Measurements from ENCODE around the gene SAMD8. TPM values are rescaled to one million over a fixed set of nuclear protein-coding genes. Genes with fewer than 3 reads are reported as not detected.
"Not testable (repeated sequence)": the region's sequence is repeated elsewhere in the genome, so short reads cannot be mapped to it uniquely, and the experiment has no call there.

Gene SAMD8
- polyA plus RNA-seq, 6 donors from 2014 or later: 11.9 to 20.1 (median 15.6) TPM

- DNase-seq: peak; percentile 61
- H3K36me3 Mint-ChIP-seq: no peaks in the 10 kb centered on the region
- H3K4me1 Mint-ChIP-seq: peaks cover 4 to 8% (median 4%) of the 10 kb centered on the region in 3 donors
- H3K27me3 Mint-ChIP-seq: no peaks in the 10 kb centered on the region
- ATAC-seq (ENCODE audit: low read depth in 2 of 2): peak; percentile 86 to 96
- peak overlapping the region in 5 of 6 donors; percentile 20 to 82 (median 47) for H3K27ac Mint-ChIP-seq
- H3K4me3 Mint-ChIP-seq: no peak overlapping the region
- H3K9me3 Mint-ChIP-seq: no peaks in the 10 kb centered on the region
Measured at GRCh38 chr10:75187961-75188426, 76.5 kb downstream of the SAMD8 start.

- ATAC-seq (ENCODE audit: low read depth in 2 of 2): not testable (repeated sequence)
Measured at GRCh38 chr10:75188522-75188921, 77.1 kb downstream of the SAMD8 start.

GRCh38 chr10:75189266-75190096 lies 78.0 kb downstream of the SAMD8 start:
- Mint-ChIP-seq H3K27me3 (no peaks in the 10 kb centered on the region), H3K36me3 (no peaks in the 10 kb centered on the region), H3K4me3 (no peak overlapping the region), H3K27ac (peak overlapping the region in 1 of 6 donors; percentile 64), H3K9me3 (no peaks in the 10 kb centered on the region), H3K4me1 (peaks cover 0 to 8% (median 4%) of the 10 kb centered on the region in 3 donors)
- no peak for ATAC-seq (ENCODE audit: low read depth in 2 of 2)
- DNase-seq: no peak

More at GRCh38 chr10:75188522-75188921, 77.1 kb downstream of the SAMD8 start:
- H3K4me3 Mint-ChIP-seq, H3K9me3 Mint-ChIP-seq, H3K27ac Mint-ChIP-seq, H3K27me3 Mint-ChIP-seq, H3K4me1 Mint-ChIP-seq, H3K36me3 Mint-ChIP-seq, DNase-seq: not testable (repeated sequence)

- H3K27ac Mint-ChIP-seq: no peak overlapping the region
- peaks cover 0 to 5% (median 0%) of the 10 kb centered on the region in 3 donors for H3K4me1 Mint-ChIP-seq
- H3K27me3 Mint-ChIP-seq: no peaks in the 10 kb centered on the region
- DNase-seq (no peak), ATAC-seq (ENCODE audit: low read depth in 2 of 2) (no peak)
- no peaks in the 10 kb centered on the region for H3K9me3 Mint-ChIP-seq
- no peaks in the 10 kb centered on the region for H3K36me3 Mint-ChIP-seq
- no peak overlapping the region for H3K4me3 Mint-ChIP-seq
Measured at GRCh38 chr10:75191821-75192568, 80.5 kb downstream of the SAMD8 start.

- not testable (repeated sequence) for H3K36me3 Mint-ChIP-seq; DNase-seq; ATAC-seq (ENCODE audit: low read depth in 2 of 2)
Measured at GRCh38 chr10:75194625-75195024, 83.2 kb downstream of the SAMD8 start.

GRCh38 chr10:75195035-75195763 lies 83.7 kb downstream of the SAMD8 start:
- Mint-ChIP-seq H3K27ac (peak overlapping the region in 2 of 6 donors; percentile 56 to 59), H3K27me3 (no peaks in the 10 kb centered on the region), H3K4me3 (no peak overlapping the region), H3K4me1 (no peaks in the 10 kb centered on the region), H3K36me3 (no peaks in the 10 kb centered on the region), H3K9me3 (no peaks in the 10 kb centered on the region)
- DNase-seq (no peak), ATAC-seq (ENCODE audit: low read depth in 2 of 2) (no peak)

More at GRCh38 chr10:75194625-75195024, 83.2 kb downstream of the SAMD8 start:
- H3K27me3 Mint-ChIP-seq, H3K4me1 Mint-ChIP-seq, H3K9me3 Mint-ChIP-seq, H3K4me3 Mint-ChIP-seq, H3K27ac Mint-ChIP-seq: not testable (repeated sequence)

- Mint-ChIP-seq H3K36me3 (no peaks in the 10 kb centered on the region), H3K27me3 (no peaks in the 10 kb centered on the region), H3K9me3 (no peaks in the 10 kb centered on the region), H3K4me3 (no peak overlapping the region), H3K27ac (peak overlapping the region in 2 of 6 donors; percentile 9 to 88), H3K4me1 (peaks cover 0 to 4% (median 0%) of the 10 kb centered on the region in 3 donors)
- ATAC-seq (ENCODE audit: low read depth in 2 of 2) (no peak), DNase-seq (no peak)
Measured at GRCh38 chr10:75197066-75197465, 85.6 kb downstream of the SAMD8 start.

GRCh38 chr10:75197906-75198305 lies 86.5 kb downstream of the SAMD8 start:
- DNase-seq (no peak), ATAC-seq (ENCODE audit: low read depth in 2 of 2) (no peak)
- H3K36me3 Mint-ChIP-seq: no peaks in the 10 kb centered on the region
- no peaks in the 10 kb centered on the region for H3K27me3 Mint-ChIP-seq
- peak overlapping the region in 1 of 6 donors; percentile 33 for H3K27ac Mint-ChIP-seq
- H3K4me1 Mint-ChIP-seq: peaks cover 0 to 4% (median 0%) of the 10 kb centered on the region in 3 donors
- no peaks in the 10 kb centered on the region for H3K9me3 Mint-ChIP-seq
- H3K4me3 Mint-ChIP-seq: no peak overlapping the region

GRCh38 chr10:75199949-75200348 lies 88.5 kb downstream of the SAMD8 start:
- not testable (repeated sequence) for ATAC-seq (ENCODE audit: low read depth in 2 of 2); H3K4me3 Mint-ChIP-seq; H3K4me1 Mint-ChIP-seq; DNase-seq; H3K36me3 Mint-ChIP-seq; H3K27me3 Mint-ChIP-seq; H3K9me3 Mint-ChIP-seq
- H3K27ac Mint-ChIP-seq: peak overlapping the region in 1 of 6 donors; percentile 43

GRCh38 chr10:75201793-75202307 lies 90.4 kb downstream of the SAMD8 start:
- no peaks in the 10 kb centered on the region for H3K9me3 Mint-ChIP-seq
- ATAC-seq (ENCODE audit: low read depth in 2 of 2) (no peak), DNase-seq (no peak)
- peaks cover 0 to 4% (median 0%) of the 10 kb centered on the region in 3 donors for H3K4me1 Mint-ChIP-seq
- no peaks in the 10 kb centered on the region for H3K36me3 Mint-ChIP-seq
- H3K27ac Mint-ChIP-seq: no peak overlapping the region
- H3K4me3 Mint-ChIP-seq: no peak overlapping the region
- no peaks in the 10 kb centered on the region for H3K27me3 Mint-ChIP-seq

- no peaks in the 10 kb centered on the region for H3K9me3 Mint-ChIP-seq
- no peaks in the 10 kb centered on the region for H3K27me3 Mint-ChIP-seq
- no peak overlapping the region for H3K27ac Mint-ChIP-seq
- no peak overlapping the region for H3K4me3 Mint-ChIP-seq
- ATAC-seq (ENCODE audit: low read depth in 2 of 2) (no peak), DNase-seq (no peak)
- no peaks in the 10 kb centered on the region for H3K36me3 Mint-ChIP-seq
- peaks cover 0 to 4% (median 0%) of the 10 kb centered on the region in 3 donors for H3K4me1 Mint-ChIP-seq
Measured at GRCh38 chr10:75202321-75203045, 91.0 kb downstream of the SAMD8 start.

- DNase-seq; H3K27me3 Mint-ChIP-seq; H3K36me3 Mint-ChIP-seq; H3K4me3 Mint-ChIP-seq; H3K27ac Mint-ChIP-seq; H3K4me1 Mint-ChIP-seq; H3K9me3 Mint-ChIP-seq; ATAC-seq (ENCODE audit: low read depth in 2 of 2): not testable (repeated sequence)
Measured at GRCh38 chr10:75203046-75203620, 91.7 kb downstream of the SAMD8 start.

All from naive B cell (primary cell).